Measurements from ENCODE around the gene CYREN.
A peak's percentile ranks its signal among the peaks of the same experiment; 100 is the strongest.
"Not testable (repeated sequence)": the region's sequence is repeated elsewhere in the genome, so short reads cannot be mapped to it uniquely, and the experiment has no call there.

CYREN gene

GRCh38 chr7:135147341-135147898 lies 23.1 kb downstream of the CYREN start:
- no peak overlapping the region for H3K9ac ChIP-seq (ENCODE audit: low read length)
- 0 out of 2 replicates have a peak, but pooled peaks cover 7% of the 10 kb centered on the region for H3K27me3 ChIP-seq (ENCODE audit: low read depth, low read length)
- no peaks in the 10 kb centered on the region for H3K36me3 ChIP-seq (replicated peaks; ENCODE audit: low read depth, low read length)
- peak overlapping the region; percentile 74 for H3K4me3 ChIP-seq (ENCODE audit: low read length)
- H3K4me1 ChIP-seq (ENCODE audit: low read length), result peaks cover 46% of the 10 kb centered on the region
- no peaks in the 10 kb centered on the region for H4K20me1 ChIP-seq (ENCODE audit: insufficient read depth, low read length)
- 0 out of 2 replicates have a peak overlapping the region, but pooled peaks have one; percentile 22 for H2AFZ ChIP-seq (ENCODE audit: low read depth, low read length)
- TF ChIP-seq EZH2phosphoT487 (IDR thresholded peaks at IDR 0.05; ENCODE audit: low read depth) (no peak), CTCF (IDR thresholded peaks at IDR 0.05; ENCODE audit: low read depth, low read length) (no peak)
- H3K27ac ChIP-seq (ENCODE audit: low read length), result no peak overlapping the region
- H3K79me2 ChIP-seq (ENCODE audit: low read length), result no peaks in the 10 kb centered on the region
- H3K9me3 ChIP-seq (ENCODE audit: insufficient read depth, low read length), result no peaks in the 10 kb centered on the region
- H3K4me2 ChIP-seq (ENCODE audit: low read length), result peak overlapping the region; percentile 68

- TF ChIP-seq EZH2phosphoT487 (IDR thresholded peaks at IDR 0.05; ENCODE audit: low read depth), result no peak
- no peak for TF ChIP-seq CTCF (IDR thresholded peaks at IDR 0.05; ENCODE audit: low read depth, low read length)
- Histone ChIP-seq H3K4me2 (ENCODE audit: low read length) (no peak overlapping the region), H3K9me3 (ENCODE audit: insufficient read depth, low read length) (no peaks in the 10 kb centered on the region), H3K4me1 (ENCODE audit: low read length) (peaks cover 27% of the 10 kb centered on the region), H2AFZ (ENCODE audit: low read depth, low read length) (no peak overlapping the region), H4K20me1 (ENCODE audit: insufficient read depth, low read length) (no peaks in the 10 kb centered on the region), H3K27me3 (ENCODE audit: low read depth, low read length) (0 out of 2 replicates have a peak, but pooled peaks cover 11% of the 10 kb centered on the region), H3K4me3 (ENCODE audit: low read length) (no peak overlapping the region), H3K9ac (ENCODE audit: low read length) (no peak overlapping the region), H3K36me3 (replicated peaks; ENCODE audit: low read depth, low read length) (no peaks in the 10 kb centered on the region), H3K79me2 (ENCODE audit: low read length) (no peaks in the 10 kb centered on the region), H3K27ac (ENCODE audit: low read length) (no peak overlapping the region)
These were observed 26.4 kb downstream of the CYREN start for GRCh38 chr7:135143885-135144668.

GRCh38 chr7:135129579-135129978 lies 40.9 kb downstream of the CYREN start:
- H4K20me1 ChIP-seq (ENCODE audit: insufficient read depth, low read length), result no peaks in the 10 kb centered on the region
- H3K36me3 ChIP-seq (replicated peaks; ENCODE audit: low read depth, low read length), result no peaks in the 10 kb centered on the region
- H3K4me1 ChIP-seq (ENCODE audit: low read length), result no peaks in the 10 kb centered on the region
- no peak for TF ChIP-seq CTCF (IDR thresholded peaks at IDR 0.05; ENCODE audit: low read depth, low read length)
- no peak for TF ChIP-seq EZH2phosphoT487 (IDR thresholded peaks at IDR 0.05; ENCODE audit: low read depth)
- no peaks in the 10 kb centered on the region for H3K9me3 ChIP-seq (ENCODE audit: insufficient read depth, low read length)
- no peak overlapping the region for H3K9ac ChIP-seq (ENCODE audit: low read length)
- H3K4me2 ChIP-seq (ENCODE audit: low read length), result no peak overlapping the region
- no peak overlapping the region for H3K4me3 ChIP-seq (ENCODE audit: low read length)
- no peaks in the 10 kb centered on the region for H3K27me3 ChIP-seq (ENCODE audit: low read depth, low read length)
- no peaks in the 10 kb centered on the region for H3K79me2 ChIP-seq (ENCODE audit: low read length)
- no peak overlapping the region for H2AFZ ChIP-seq (ENCODE audit: low read depth, low read length)
- H3K27ac ChIP-seq (ENCODE audit: low read length), result no peak overlapping the region

GRCh38 chr7:135128931-135129330 lies 41.6 kb downstream of the CYREN start:
- H3K9ac ChIP-seq (ENCODE audit: low read length), result no peak overlapping the region
- no peak overlapping the region for H3K27ac ChIP-seq (ENCODE audit: low read length)
- no peak overlapping the region for H3K4me3 ChIP-seq (ENCODE audit: low read length)
- H2AFZ ChIP-seq (ENCODE audit: low read depth, low read length), result no peak overlapping the region
- no peaks in the 10 kb centered on the region for H4K20me1 ChIP-seq (ENCODE audit: insufficient read depth, low read length)
- no peaks in the 10 kb centered on the region for H3K36me3 ChIP-seq (replicated peaks; ENCODE audit: low read depth, low read length)
- H3K9me3 ChIP-seq (ENCODE audit: insufficient read depth, low read length), result no peaks in the 10 kb centered on the region
- H3K79me2 ChIP-seq (ENCODE audit: low read length), result no peaks in the 10 kb centered on the region
- no peaks in the 10 kb centered on the region for H3K4me1 ChIP-seq (ENCODE audit: low read length)
- TF ChIP-seq CTCF (IDR thresholded peaks at IDR 0.05; ENCODE audit: low read depth, low read length) (no peak), EZH2phosphoT487 (IDR thresholded peaks at IDR 0.05; ENCODE audit: low read depth) (no peak)
- H3K4me2 ChIP-seq (ENCODE audit: low read length), result no peak overlapping the region
- no peaks in the 10 kb centered on the region for H3K27me3 ChIP-seq (ENCODE audit: low read depth, low read length)

- H2AFZ ChIP-seq (ENCODE audit: low read depth, low read length); H3K4me1 ChIP-seq (ENCODE audit: low read length); H3K4me2 ChIP-seq (ENCODE audit: low read length); H3K27ac ChIP-seq (ENCODE audit: low read length); H3K79me2 ChIP-seq (ENCODE audit: low read length); H3K9ac ChIP-seq (ENCODE audit: low read length); H3K9me3 ChIP-seq (ENCODE audit: insufficient read depth, low read length); H3K36me3 ChIP-seq (replicated peaks; ENCODE audit: low read depth, low read length); H3K27me3 ChIP-seq (ENCODE audit: low read depth, low read length); H4K20me1 ChIP-seq (ENCODE audit: insufficient read depth, low read length); H3K4me3 ChIP-seq (ENCODE audit: low read length): not testable (repeated sequence)
These were observed 45.9 kb downstream of the CYREN start for GRCh38 chr7:135124631-135125030.
